Measurements from ENCODE around the gene DOCK1. TPM values are rescaled to one million over a fixed set of nuclear protein-coding genes. Genes with fewer than 3 reads are reported as not detected.

The DOCK1 gene
- total RNA-seq, 1 donor from 2014 or later = 74.8 TPM

GRCh38 chr10:127458016-127458810, 553.0 kb downstream of the DOCK1 start:
- H3K4me1 Mint-ChIP-seq = no peaks in the 10 kb centered on the region
- TF ChIP-seq, protein P1, sequence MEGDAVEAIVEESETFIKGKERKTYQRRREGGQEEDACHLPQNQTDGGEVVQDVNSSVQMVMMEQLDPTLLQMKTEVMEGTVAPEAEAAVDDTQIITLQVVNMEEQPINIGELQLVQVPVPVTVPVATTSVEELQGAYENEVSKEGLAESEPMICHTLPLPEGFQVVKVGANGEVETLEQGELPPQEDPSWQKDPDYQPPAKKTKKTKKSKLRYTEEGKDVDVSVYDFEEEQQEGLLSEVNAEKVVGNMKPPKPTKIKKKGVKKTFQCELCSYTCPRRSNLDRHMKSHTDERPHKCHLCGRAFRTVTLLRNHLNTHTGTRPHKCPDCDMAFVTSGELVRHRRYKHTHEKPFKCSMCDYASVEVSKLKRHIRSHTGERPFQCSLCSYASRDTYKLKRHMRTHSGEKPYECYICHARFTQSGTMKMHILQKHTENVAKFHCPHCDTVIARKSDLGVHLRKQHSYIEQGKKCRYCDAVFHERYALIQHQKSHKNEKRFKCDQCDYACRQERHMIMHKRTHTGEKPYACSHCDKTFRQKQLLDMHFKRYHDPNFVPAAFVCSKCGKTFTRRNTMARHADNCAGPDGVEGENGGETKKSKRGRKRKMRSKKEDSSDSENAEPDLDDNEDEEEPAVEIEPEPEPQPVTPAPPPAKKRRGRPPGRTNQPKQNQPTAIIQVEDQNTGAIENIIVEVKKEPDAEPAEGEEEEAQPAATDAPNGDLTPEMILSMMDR (IDR thresholded peaks at IDR 0.05; ENCODE audit: unreplicated experiment) = no peak
- peaks cover under 1% of the 10 kb centered on the region for H3K27me3 Mint-ChIP-seq (ENCODE audit: low read depth)
- peaks cover 15% of the 10 kb centered on the region for H3K9me3 Mint-ChIP-seq
- no peak overlapping the region for H3K4me3 Mint-ChIP-seq
- no peak for DNase-seq (ENCODE audit: low spot score in 2 of 2, unreplicated experiment in 2 of 2)
- H3K27ac Mint-ChIP-seq = no peak overlapping the region
- peaks cover 2% of the 10 kb centered on the region for H3K36me3 Mint-ChIP-seq

GRCh38 chr10:127458829-127459228, 553.6 kb downstream of the DOCK1 start:
- peaks cover 6% of the 10 kb centered on the region for H3K27me3 Mint-ChIP-seq (ENCODE audit: low read depth)
- no peaks in the 10 kb centered on the region for H3K4me1 Mint-ChIP-seq
- no peak overlapping the region for H3K4me3 Mint-ChIP-seq
- H3K27ac Mint-ChIP-seq = no peak overlapping the region
- peaks cover 2% of the 10 kb centered on the region for H3K36me3 Mint-ChIP-seq
- TF ChIP-seq, protein P1 (IDR thresholded peaks at IDR 0.05; ENCODE audit: unreplicated experiment) = no peak
- peaks cover 15% of the 10 kb centered on the region for H3K9me3 Mint-ChIP-seq
- no peak for DNase-seq (ENCODE audit: low spot score in 2 of 2, unreplicated experiment in 2 of 2)

GRCh38 chr10:127459918-127460317, 554.7 kb downstream of the DOCK1 start:
- no peaks in the 10 kb centered on the region for H3K4me1 Mint-ChIP-seq
- H3K9me3 Mint-ChIP-seq = peaks cover 15% of the 10 kb centered on the region

GRCh38 chr10:127462643-127463295, 557.5 kb downstream of the DOCK1 start:
- TF ChIP-seq, protein P1 (IDR thresholded peaks at IDR 0.05; ENCODE audit: unreplicated experiment) = no peak
- peaks cover 41% of the 10 kb centered on the region for H3K27me3 Mint-ChIP-seq (ENCODE audit: low read depth)
- peaks cover 13% of the 10 kb centered on the region for H3K9me3 Mint-ChIP-seq
- H3K36me3 Mint-ChIP-seq = peaks cover under 1% of the 10 kb centered on the region
- no peak overlapping the region for H3K27ac Mint-ChIP-seq
- H3K4me3 Mint-ChIP-seq = no peak overlapping the region
- H3K4me1 Mint-ChIP-seq = no peaks in the 10 kb centered on the region
- DNase-seq (ENCODE audit: low spot score in 2 of 2, unreplicated experiment in 2 of 2) = no peak

More at GRCh38 chr10:127459918-127460317, 554.7 kb downstream of the DOCK1 start:
- no peak for DNase-seq (ENCODE audit: low spot score in 2 of 2, unreplicated experiment in 2 of 2)
- H3K36me3 Mint-ChIP-seq = peaks cover 2% of the 10 kb centered on the region
- peaks cover 17% of the 10 kb centered on the region for H3K27me3 Mint-ChIP-seq (ENCODE audit: low read depth)
- no peak overlapping the region for H3K4me3 Mint-ChIP-seq
- TF ChIP-seq, protein P1 (IDR thresholded peaks at IDR 0.05; ENCODE audit: unreplicated experiment) = no peak
- no peak overlapping the region for H3K27ac Mint-ChIP-seq

GRCh38 chr10:127463548-127463947, 558.3 kb downstream of the DOCK1 start:
- Mint-ChIP-seq H3K4me1 (no peaks in the 10 kb centered on the region), H3K27me3 (ENCODE audit: low read depth) (peaks cover 44% of the 10 kb centered on the region), H3K4me3 (no peak overlapping the region), H3K27ac (no peak overlapping the region), H3K36me3 (no peaks in the 10 kb centered on the region), H3K9me3 (peaks cover 7% of the 10 kb centered on the region)
- DNase-seq (ENCODE audit: low spot score in 2 of 2, unreplicated experiment in 2 of 2) = no peak
- TF ChIP-seq, protein P1 (IDR thresholded peaks at IDR 0.05; ENCODE audit: unreplicated experiment) = no peak

Measured in mesothelial cell of epicardium (in vitro differentiated cells).